HCT116 (cell line): Measurements from ENCODE around the gene TPX2.

Experiments used
- EGR1 ChIP-seq: IDR thresholded peaks from 2 replicates; pipeline ENCODE4 v1.6.1; 2012; ENCODE audit warnings: low read depth
- POLR2A ChIP-seq: IDR thresholded peaks from 2 replicates; pipeline ENCODE4 v1.7.0; 2011; ENCODE audit warnings: borderline replicate concordance; ENCODE audit not compliant: insufficient read depth, insufficient read length; ENCODE audit errors: extremely low read depth
- REST ChIP-seq: IDR thresholded peaks from 2 replicates; pipeline ENCODE4 v1.6.1; 2012; ENCODE audit warnings: low read depth
- TCF7L2 ChIP-seq: IDR thresholded peaks from 2 replicates; pipeline ENCODE4 v1.7.0; 2011; ENCODE audit warnings: borderline replicate concordance, inconsistent platforms; ENCODE audit not compliant: insufficient read depth, insufficient read length; ENCODE audit errors: extremely low read depth
- YY1 ChIP-seq: IDR thresholded peaks from 2 replicates; pipeline ENCODE4 v1.6.1; 2011; ENCODE audit warnings: low read length, low read depth, moderate library complexity, mild to moderate bottlenecking; ENCODE audit not compliant: insufficient replicate concordance; ENCODE audit errors: extremely low read depth
- TF ChIP-seq, protein P1 (sequence below), 3 experiments: fragments of 200-600 bp in 1 of 3; sonication (generic) in 1 of 3; IDR thresholded peaks in 2 of 3; conservative IDR thresholded peaks in 1 of 3; 2 replicates each; pipeline ENCODE4 v1.5.1; 2012 to 2017; ENCODE audit warnings: low read depth in 2 of 3, low read length in 2 of 3, antibody characterized with exemption in 1 of 3, borderline replicate concordance in 1 of 3, control low read depth in 1 of 3, mild to moderate bottlenecking in 1 of 3, mixed read lengths in 1 of 3, mixed run types in 1 of 3, moderate library complexity in 1 of 3; ENCODE audit not compliant: insufficient read depth in 1 of 3

DNA sequence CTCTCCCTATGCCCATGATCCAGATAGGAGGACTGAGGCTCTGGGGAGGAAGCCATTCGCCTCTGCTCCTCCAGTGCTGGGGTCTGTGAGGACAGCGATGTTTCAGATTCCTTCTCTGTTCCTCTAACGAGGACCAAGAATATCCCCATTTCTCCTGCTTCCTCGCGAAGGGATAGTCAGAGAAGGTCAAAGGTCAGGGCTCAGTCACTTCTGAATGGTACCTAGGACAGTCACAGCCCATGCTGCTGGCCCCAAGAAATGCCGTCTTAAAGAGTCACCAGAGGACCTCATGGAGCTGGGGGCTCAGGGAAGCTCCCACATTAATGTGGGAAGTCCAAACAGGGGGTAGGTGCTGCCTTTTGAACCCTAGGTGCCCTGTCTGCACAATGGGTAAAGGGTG is 104.2 kb downstream of the TPX2 start:
- TF ChIP-seq, protein P1, sequence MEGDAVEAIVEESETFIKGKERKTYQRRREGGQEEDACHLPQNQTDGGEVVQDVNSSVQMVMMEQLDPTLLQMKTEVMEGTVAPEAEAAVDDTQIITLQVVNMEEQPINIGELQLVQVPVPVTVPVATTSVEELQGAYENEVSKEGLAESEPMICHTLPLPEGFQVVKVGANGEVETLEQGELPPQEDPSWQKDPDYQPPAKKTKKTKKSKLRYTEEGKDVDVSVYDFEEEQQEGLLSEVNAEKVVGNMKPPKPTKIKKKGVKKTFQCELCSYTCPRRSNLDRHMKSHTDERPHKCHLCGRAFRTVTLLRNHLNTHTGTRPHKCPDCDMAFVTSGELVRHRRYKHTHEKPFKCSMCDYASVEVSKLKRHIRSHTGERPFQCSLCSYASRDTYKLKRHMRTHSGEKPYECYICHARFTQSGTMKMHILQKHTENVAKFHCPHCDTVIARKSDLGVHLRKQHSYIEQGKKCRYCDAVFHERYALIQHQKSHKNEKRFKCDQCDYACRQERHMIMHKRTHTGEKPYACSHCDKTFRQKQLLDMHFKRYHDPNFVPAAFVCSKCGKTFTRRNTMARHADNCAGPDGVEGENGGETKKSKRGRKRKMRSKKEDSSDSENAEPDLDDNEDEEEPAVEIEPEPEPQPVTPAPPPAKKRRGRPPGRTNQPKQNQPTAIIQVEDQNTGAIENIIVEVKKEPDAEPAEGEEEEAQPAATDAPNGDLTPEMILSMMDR (IDR thresholded peaks at IDR 0.05 in 2 of 3, conservative IDR thresholded peaks at IDR 0.05 in 1 of 3; ENCODE audit: borderline replicate concordance in 1 of 3, insufficient read depth in 1 of 3, low read depth in 2 of 3, low read length in 2 of 3): no peak
- no peak for TF ChIP-seq POLR2A
- TF ChIP-seq REST: no peak
- TF ChIP-seq TCF7L2: no peak
- TF ChIP-seq YY1: no peak
- TF ChIP-seq EGR1: no peak
